GM12891 (cell line): ENCODE results near the gene TBC1D2B.

Experiments
- POLR2A ChIP-seq: IDR thresholded peaks from 2 replicates; pipeline ENCODE4 v1.6.1; 2011; ENCODE audit warnings: low read depth, low read length, control low read depth
- POLR2AphosphoS5 ChIP-seq: IDR thresholded peaks from 2 replicates; pipeline ENCODE4 v1.6.1; 2011; ENCODE audit warnings: low read depth, low read length, control low read depth
- TAF1 ChIP-seq: IDR thresholded peaks from 2 replicates; pipeline ENCODE4 v1.6.1; 2011; ENCODE audit warnings: low read depth, low read length, control low read depth

DNA sequence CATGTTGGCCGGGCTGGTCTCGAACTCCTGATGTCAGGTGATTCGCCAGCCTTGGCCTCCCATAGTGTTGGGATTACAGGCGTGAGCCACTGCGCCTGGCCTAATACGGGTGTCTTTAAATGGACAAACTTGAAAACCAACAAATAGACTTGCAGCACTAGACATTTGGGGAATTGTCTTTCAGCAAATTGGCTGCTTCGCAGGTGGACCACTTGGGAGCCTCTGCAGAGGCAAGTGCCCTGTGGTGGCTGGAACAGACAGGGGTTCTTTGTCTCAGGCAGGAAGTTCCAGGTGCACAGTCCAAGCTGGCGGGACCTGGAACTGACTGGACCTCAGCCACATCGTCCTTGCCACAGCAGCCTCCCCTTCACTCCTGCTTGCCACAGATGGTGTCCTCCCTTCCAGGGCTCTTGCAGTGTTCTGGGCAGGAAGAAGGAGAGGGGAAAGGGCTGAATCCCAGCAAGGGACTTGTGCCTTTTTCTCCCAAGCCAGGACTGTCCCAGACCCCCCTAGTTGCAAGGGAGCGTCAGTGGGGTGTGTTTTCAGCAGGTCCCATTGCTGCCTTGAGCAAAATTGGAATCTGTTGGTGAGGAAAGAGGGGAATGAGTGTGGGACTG is 94.3 kb downstream of the TBC1D2B start:
- TF ChIP-seq TAF1 (no peak), POLR2AphosphoS5 (no peak), POLR2A (no peak)
